Gastrocnemius medialis (tissue), 4 donors: Measurements from ENCODE around the gene PRKCE. TPM values are rescaled to one million over a fixed set of nuclear protein-coding genes. Genes with fewer than 3 reads are reported as not detected.

Experiments
- ATAC-seq, 2 donors: fragments of 150-250 bp; one replicate each; pipeline ENCODE4 v1.9.1; 2016
- DNase-seq, 2 donors: peaks; one replicate each; pipeline ENCODE4 v3.0.0-alpha.2; 2019
- H3K27ac ChIP-seq, 4 donors: fragments of 200-600 bp; sonication (generic); 1 replicate in 1 of 4; 2 replicates in 3 of 4; pipeline ENCODE4 v1.5.1; 2016 to 2018; ENCODE audit warnings: mild to moderate bottlenecking in 2 of 4, moderate library complexity in 1 of 4
- H3K27me3 ChIP-seq, 3 donors: fragments of 200-600 bp; sonication (generic) in 2 of 3; 1 replicate in 1 of 3; 2 replicates in 2 of 3; pipeline versions ENCODE4 v1.5.1 to v1.6.0; 2016 to 2019; ENCODE audit warnings: mild to moderate bottlenecking in 1 of 3, moderate library complexity in 1 of 3
- H3K36me3 ChIP-seq, 2 donors: fragments of 200-600 bp; sonication (generic) in 1 of 2; one replicate each; pipeline ENCODE4 v1.5.1; 2017 to 2018
- H3K4me1 ChIP-seq, 2 donors: fragments of 200-600 bp; sonication (generic) in 1 of 2; one replicate each; pipeline ENCODE4 v1.5.1; 2016 to 2017; ENCODE audit warnings: mild to moderate bottlenecking in 2 of 2
- H3K4me3 ChIP-seq, 4 donors: fragments of 200-600 bp; sonication (generic) in 3 of 4; 1 replicate in 1 of 4; 2 replicates in 3 of 4; pipeline ENCODE4 v1.5.1; 2016 to 2019; ENCODE audit warnings: mild to moderate bottlenecking in 2 of 4
- H3K9me3 ChIP-seq, 3 donors: fragments of 200-600 bp; sonication (generic) in 2 of 3; 1 replicate in 1 of 3; 2 replicates in 2 of 3; pipeline ENCODE4 v1.5.1; 2016 to 2019
- CTCF ChIP-seq, 5 experiments: fragments of 450-650 bp in 3 of 5; fragments of 200-600 bp in 2 of 5; sonication (generic) in 2 of 5; IDR thresholded peaks in 4 of 5; conservative IDR thresholded peaks in 1 of 5; 1 replicate in 4 of 5; 2 replicates in 1 of 5; pipeline ENCODE4 v1.5.1; 2016 to 2019; ENCODE audit warnings: antibody characterized with exemption in 5 of 5, mild to moderate bottlenecking in 3 of 5, moderate library complexity in 3 of 5
- POLR2A ChIP-seq, 2 donors: fragments of 450-650 bp; IDR thresholded peaks; one replicate each; pipeline ENCODE4 v1.6.1; 2017; ENCODE audit warnings: antibody characterized with exemption in 2 of 2, mild to moderate bottlenecking in 2 of 2, moderate library complexity in 2 of 2
- in situ Hi-C, 4 donors: fragments of 200-750 bp; cut with MboI; loops; one replicate each; pipeline versions ENCODE4 v1.15.0 to v1.8.0; 2017; ENCODE audit warnings: low sequenced_read_pairs in 4 of 4
- intact Hi-C: fragments of 100-400 bp; cut with DNase I; formaldehyde crosslinking; loops from one replicate; pipeline ENCODE4 v1.15.1; 2023; ENCODE audit warnings: low total_unique reads
- total RNA-seq, 4 donors: library from RNA; depleted of rRNA; stranded (reverse); fragments of >200 nt; gene quantifications; one replicate each; pipeline versions ENCODE4 v1.1.0 to v1.2.3, GENCODE V29; 2016

PRKCE gene
- total RNA-seq, 4 donors from 2014 or later: 5.8 to 28.9 (median 11.8) TPM

DNA sequence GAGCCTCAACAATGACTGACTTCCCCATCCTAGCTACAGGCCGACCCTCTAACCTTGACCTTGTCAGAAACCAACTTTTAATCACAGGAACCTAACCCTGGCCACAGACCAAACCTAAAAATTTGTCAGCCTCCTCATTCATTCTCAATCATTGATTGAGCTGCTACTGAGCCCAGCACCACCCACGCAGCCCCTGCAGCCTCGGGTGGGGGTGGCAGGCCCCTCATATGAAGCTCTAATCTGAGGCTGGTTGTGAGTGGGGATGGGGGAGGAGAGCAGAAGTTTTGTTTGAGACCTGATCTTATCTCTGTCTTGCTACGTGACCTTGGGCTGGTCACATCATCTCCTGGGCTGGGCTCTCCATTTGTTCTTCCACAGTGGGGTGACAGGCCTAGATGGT lies 546.2 kb downstream of the PRKCE start:
- peaks cover 0 to 7% of the 10 kb centered on the region in 2 donors for H3K4me1 ChIP-seq
- no peak for DNase-seq
- no peaks in the 10 kb centered on the region for H3K36me3 ChIP-seq

GRCh38 chr2:46198164-46198883 lies 546.8 kb downstream of the PRKCE start:
- ATAC-seq (no peak), DNase-seq (no peak)
- in situ Hi-C loops: no loop called here
- no peaks in the 10 kb centered on the region for H3K36me3 ChIP-seq
- H3K4me3 ChIP-seq: no peak overlapping the region
- H3K27ac ChIP-seq: peak overlapping the region in 2 of 4 donors; percentile 1 to 9
- H3K27me3 ChIP-seq: no peaks in the 10 kb centered on the region
- no peak for TF ChIP-seq POLR2A (IDR thresholded peaks at IDR 0.05)
- TF ChIP-seq CTCF (IDR thresholded peaks at IDR 0.05 in 4 of 5, conservative IDR thresholded peaks at IDR 0.05 in 1 of 5): no peak
- intact Hi-C loops: no loop called here
- H3K4me1 ChIP-seq: peaks cover 0 to 7% of the 10 kb centered on the region in 2 donors
- H3K9me3 ChIP-seq: no peaks in the 10 kb centered on the region

More for the DNA sequence above, 546.2 kb downstream of the PRKCE start:
- in situ Hi-C loops: no loop called here
- Histone ChIP-seq H3K27ac (peak overlapping the region in 2 of 4 donors; percentile 1 to 41), H3K27me3 (no peaks in the 10 kb centered on the region), H3K4me3 (no peak overlapping the region), H3K9me3 (no peaks in the 10 kb centered on the region)
- no peak for TF ChIP-seq CTCF (IDR thresholded peaks at IDR 0.05 in 4 of 5, conservative IDR thresholded peaks at IDR 0.05 in 1 of 5)
- no peak for TF ChIP-seq POLR2A (IDR thresholded peaks at IDR 0.05)
- no peak for ATAC-seq
- intact Hi-C loops: no loop called here

DNA sequence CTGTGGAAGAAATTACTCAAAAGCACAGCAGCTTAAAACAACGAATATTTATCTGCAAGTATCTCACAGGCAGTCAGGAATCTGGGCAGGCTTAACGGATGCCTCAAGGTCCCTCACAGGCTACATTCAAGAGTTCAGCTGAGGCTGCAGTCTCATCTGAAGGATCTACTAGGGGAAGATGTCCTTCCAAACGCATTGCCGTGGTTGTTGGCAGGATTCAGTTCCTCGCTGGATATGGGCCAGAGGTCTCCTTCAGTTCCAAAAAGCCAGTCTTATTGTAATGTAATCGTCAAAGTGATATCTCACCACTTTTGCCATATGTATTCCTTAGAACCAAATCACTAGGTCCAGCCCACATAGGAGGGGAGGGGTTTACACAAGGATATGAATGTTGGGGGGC lies 547.5 kb downstream of the PRKCE start:
- H3K4me1 ChIP-seq: peaks cover 0 to 7% of the 10 kb centered on the region in 2 donors
- H3K4me3 ChIP-seq: no peak overlapping the region
- in situ Hi-C loops: no loop called here
- intact Hi-C loops: no loop called here
- ATAC-seq (no peak), DNase-seq (no peak)
- no peaks in the 10 kb centered on the region for H3K9me3 ChIP-seq
- H3K27ac ChIP-seq: peak overlapping the region in 2 of 4 donors; percentile 1 to 9
- H3K27me3 ChIP-seq: no peaks in the 10 kb centered on the region
- H3K36me3 ChIP-seq: no peaks in the 10 kb centered on the region
- TF ChIP-seq POLR2A (IDR thresholded peaks at IDR 0.05) (no peak), CTCF (IDR thresholded peaks at IDR 0.05 in 4 of 5, conservative IDR thresholded peaks at IDR 0.05 in 1 of 5) (no peak)

GRCh38 chr2:46200100-46200690 lies 548.7 kb downstream of the PRKCE start:
- intact Hi-C loops: no loop called here
- no peak for TF ChIP-seq POLR2A (IDR thresholded peaks at IDR 0.05)
- in situ Hi-C loops: no loop called here
- DNase-seq: no peak
- peaks cover 0 to 7% of the 10 kb centered on the region in 2 donors for H3K4me1 ChIP-seq
- ATAC-seq: no peak
- H3K4me3 ChIP-seq: no peak overlapping the region
- H3K36me3 ChIP-seq: no peaks in the 10 kb centered on the region
- H3K9me3 ChIP-seq: no peaks in the 10 kb centered on the region
- H3K27ac ChIP-seq: peak overlapping the region in 3 of 4 donors; percentile 36 to 55 (median 39)
- no peaks in the 10 kb centered on the region for H3K27me3 ChIP-seq

DNA sequence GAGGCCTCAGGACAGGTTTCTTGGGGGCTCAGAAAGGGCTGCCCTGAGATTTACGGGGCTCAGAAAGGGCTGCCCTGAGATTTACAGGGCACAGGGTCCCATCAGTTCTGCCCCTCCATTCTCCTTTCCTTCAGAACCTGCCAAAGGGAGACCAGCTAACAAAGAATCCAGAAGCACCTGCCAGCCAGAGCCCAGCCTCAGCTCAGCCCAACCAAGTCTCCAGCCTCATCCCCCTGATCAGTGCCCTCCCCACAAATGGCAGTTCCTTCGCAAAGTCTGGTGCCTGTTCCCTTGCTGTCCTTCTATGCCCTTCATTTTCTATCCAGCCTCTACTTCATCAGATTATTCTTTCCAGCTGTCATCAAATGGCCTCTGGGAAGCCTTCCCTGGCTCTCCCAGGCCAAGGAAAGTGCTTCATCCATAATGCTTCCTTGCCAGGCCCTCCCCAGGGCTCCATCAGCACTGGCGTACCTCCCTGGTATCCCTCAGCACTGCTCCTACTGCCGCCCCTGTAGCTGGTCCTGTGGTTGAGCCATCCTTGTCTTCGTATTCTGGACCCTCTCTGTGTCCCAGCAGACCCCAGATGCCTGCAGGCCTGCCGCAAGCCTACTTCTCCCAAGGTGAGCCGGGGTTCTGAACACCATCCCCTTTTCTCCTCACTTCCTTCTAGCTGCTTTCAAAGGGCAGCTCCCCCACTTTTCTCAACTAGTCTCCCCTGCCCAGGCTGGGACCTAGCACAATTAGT lies 549.6 kb downstream of the PRKCE start:
- ATAC-seq (no peak), DNase-seq (no peak)
- peaks cover 0 to 7% of the 10 kb centered on the region in 2 donors for H3K4me1 ChIP-seq
- in situ Hi-C loops: no loop called here
- H3K36me3 ChIP-seq: no peaks in the 10 kb centered on the region
- TF ChIP-seq POLR2A (IDR thresholded peaks at IDR 0.05): no peak
- no peak for TF ChIP-seq CTCF (IDR thresholded peaks at IDR 0.05 in 4 of 5, conservative IDR thresholded peaks at IDR 0.05 in 1 of 5)
- H3K27ac ChIP-seq: peak overlapping the region in 3 of 4 donors; percentile 36 to 55 (median 39)
- no peaks in the 10 kb centered on the region for H3K27me3 ChIP-seq
- H3K4me3 ChIP-seq: no peak overlapping the region
- intact Hi-C loops: no loop called here
- no peaks in the 10 kb centered on the region for H3K9me3 ChIP-seq
